Umbilical cord (tissue), 2 donors: ENCODE results near the gene SPSB1. TPM values are rescaled to one million over a fixed set of nuclear protein-coding genes. Genes with fewer than 3 reads are reported as not detected.
A peak's percentile ranks its signal among the peaks of the same experiment; 100 is the strongest.

ENCODE experiments used
- DNase-seq: peaks from one replicate; pipeline ENCODE4 v3.0.0-alpha.2; 2015; ENCODE audit warnings: low spot score
- total RNA-seq: library from RNA; depleted of rRNA; stranded (reverse); fragments of >200 nt; gene quantifications from one replicate; pipeline ENCODE4 v1.2.3, GENCODE V29; 2014; ENCODE audit warnings: low replicate concordance; ENCODE audit not compliant: insufficient read depth

The SPSB1 gene
- total RNA-seq, 1 donor from 2014 or later, result 43.3 TPM

DNA sequence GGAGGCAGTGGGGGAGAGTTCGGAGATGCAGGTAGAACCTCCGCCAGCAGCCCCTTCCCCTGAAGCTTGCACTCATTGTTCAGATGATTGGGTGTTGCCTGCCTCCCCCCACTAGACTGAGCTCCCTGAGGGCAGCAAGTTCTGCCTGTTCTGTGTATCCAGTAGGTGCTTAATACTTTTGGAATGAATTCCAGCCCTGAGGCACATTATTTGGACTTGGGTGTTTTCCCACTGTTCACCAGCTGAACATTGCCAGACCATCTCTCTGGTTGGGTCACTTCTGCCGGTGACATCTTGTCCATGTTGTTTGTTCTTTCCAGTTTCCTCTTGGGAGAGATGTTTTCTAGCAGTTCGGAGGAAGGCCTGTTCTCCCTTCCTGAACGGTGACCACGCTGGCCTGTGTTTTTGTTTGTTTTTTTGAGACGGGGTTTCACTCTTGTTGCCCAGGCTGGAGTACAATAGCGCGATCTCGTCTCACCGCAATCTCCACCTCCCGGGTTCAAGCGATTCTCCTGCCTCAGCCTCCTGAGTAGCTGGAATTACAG lies 48.7 kb downstream of the SPSB1 start:
- DNase-seq, result no peak

DNA sequence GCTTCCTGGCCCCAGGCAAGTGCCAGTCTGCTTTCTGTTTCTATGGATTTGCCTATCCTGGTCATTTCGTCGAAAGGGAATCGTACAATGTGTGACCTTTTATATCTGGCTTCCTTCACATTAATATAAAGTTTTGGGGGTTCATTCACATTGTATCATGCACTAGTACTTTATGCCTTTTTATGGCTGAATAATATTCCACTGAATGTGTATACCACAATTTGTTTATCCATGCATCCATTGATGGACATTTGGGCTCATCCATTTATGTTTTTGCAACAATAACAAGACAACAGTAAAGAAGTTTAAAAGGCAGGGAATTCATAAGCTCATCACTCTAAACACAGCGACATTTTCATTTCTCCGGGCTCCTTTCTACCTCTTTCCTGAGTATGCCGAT lies 50.6 kb downstream of the SPSB1 start:
- no peak for DNase-seq

DNA sequence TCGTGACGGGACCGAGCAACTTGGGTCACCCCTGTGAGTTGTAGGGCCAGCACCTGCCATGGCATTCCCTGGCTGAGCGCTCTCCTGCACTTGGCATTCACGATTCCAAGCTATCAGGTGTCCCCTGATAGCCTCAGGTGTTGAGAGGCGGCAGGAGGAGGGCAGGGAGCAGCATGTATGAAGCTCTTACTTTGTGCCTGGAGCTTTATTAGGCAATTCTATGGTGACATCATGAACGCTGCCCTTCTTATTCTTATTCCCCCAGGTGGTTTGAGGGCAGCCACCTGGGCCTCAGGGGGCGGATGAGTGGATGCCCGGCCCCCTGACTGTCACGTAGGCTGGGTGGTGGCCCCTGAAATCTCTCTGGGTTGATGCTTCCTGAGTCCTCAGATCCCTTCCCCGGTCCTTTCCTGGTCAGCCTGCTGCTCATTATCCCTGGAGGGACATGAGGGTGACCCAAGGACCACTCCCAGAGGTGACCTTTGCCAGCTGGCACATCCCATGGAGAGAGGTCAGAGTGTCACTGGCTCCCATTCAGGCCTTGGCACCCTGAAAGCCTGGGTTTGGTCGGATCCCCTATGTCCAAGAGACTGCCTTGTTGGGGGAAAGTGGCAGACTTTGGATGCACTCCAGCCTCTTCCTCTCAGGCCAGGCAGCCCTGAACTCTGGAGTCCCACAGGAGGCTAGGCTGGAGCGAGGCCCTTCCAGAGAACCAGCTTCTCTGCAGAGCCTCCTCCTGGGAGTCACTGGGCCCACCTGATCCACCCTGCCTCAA lies 51.9 kb downstream of the SPSB1 start:
- no peak for DNase-seq

DNA sequence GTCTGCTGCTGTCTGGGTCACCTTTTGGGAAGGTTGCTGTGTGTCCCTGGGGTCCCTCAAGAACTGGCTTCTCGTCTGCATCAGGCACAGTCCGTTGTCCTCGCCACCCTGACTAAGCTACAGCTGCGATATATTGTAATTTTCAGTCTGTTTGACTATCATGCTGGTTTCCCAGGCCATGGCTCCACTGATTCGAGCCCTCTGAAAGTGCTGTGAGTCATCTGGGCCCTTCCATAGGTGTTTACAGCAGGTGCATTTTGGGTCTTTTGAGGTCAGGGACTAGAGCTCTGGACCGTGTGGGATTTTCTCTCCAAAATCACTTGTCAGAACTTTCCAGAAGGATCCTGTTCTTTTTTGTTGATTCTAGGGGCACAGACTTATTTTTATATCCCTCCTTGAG lies 52.8 kb downstream of the SPSB1 start:
- no peak for DNase-seq

DNA sequence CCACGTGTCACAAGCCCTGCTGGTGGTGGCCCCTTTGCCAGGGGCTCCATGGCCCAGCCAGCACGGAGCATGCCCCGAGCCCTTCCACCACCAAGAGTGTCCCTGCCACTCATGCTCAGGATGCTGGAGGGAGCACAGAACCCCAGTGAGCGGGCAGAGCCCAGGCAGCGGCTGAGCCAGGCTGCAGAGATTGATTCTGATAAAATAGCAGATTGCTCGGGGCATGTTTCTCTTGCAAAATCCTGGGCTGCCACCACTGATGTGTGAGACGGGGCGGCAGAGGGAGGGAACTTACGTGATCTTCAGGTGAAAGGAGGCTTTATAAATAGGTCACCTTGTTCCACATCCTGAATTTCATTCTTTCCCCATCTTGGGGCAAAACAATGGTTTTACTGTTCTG lies 53.2 kb downstream of the SPSB1 start:
- no peak for DNase-seq

DNA sequence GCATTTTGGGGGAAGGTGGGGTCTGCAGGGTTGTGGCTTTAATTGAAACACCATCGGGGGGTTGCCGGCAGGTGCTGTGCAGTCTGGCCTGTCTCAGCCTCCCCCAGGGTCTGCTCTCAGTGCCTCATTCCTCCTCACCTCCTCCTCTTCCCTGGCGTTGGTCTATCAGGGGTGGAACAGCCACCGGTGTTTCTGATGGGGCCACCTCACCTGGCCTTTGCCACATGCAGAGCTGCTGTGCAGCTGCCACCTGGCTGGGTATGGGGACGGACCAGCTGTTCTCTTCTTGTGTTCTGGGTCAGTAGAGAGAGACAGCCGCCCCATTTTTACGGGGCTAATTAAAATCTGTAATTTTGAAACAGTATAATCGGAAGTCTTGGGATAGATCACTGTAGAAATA lies 53.9 kb downstream of the SPSB1 start:
- DNase-seq, result no peak

DNA sequence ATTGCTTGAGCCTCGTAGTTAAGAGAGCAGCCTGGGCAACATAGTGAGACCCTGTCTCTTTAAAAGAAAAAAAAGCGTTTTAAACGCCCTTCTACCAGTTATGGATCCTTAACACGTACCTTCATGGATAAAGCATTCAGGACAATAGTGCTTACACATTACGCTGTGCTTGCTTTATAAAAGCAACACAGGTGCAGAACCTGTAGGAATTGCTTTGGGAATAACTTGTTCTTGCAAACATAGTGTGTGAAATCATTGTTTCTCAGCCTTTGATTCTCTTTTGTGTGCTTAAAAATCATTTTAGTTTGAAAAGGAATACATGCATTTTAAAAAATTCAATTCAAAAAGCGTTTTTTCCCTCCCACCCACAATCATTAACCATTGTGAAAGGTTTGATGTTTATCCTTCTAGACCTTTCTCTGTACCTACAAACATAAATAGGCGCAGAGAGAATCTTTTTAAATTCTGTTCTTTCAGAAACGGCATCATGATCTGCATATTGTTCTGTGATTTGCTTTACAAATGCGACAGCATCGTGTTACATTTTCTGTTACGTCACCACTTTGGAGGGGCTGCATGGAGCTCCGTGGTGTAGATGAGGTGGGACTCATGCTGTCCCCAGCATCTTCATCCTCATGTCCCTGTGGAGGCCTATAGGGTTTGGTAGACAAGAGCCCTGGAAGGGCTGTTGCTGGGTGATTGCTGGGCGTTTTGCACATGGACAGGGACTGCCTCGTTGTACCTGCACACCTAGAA lies 54.6 kb downstream of the SPSB1 start:
- DNase-seq, result no peak

DNA sequence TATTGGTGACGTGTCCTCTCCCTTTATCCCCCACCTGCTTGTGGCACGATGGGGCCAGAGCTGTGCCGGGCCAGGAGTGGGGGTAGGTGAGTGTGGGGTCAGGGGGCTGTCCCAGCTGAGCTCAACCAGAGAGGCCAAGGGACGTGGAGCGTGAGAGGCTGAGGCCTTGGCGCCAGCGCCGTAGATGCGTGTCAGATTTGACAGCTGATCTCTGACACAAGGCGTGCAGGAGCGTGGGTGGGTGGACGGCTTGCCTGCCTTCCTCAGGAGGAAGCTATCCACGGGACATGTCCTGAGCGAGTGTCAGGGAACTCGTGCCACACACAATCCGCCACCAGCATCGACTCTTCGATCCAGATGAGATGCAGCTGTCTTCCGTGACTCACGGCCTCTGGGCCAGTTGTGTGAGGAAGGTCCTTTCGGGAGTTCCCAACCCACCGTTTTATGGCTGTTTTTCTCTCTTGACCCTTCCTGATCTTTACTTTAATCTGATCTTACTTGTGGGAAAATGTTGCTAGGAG lies 56.7 kb downstream of the SPSB1 start:
- no peak for DNase-seq

DNA sequence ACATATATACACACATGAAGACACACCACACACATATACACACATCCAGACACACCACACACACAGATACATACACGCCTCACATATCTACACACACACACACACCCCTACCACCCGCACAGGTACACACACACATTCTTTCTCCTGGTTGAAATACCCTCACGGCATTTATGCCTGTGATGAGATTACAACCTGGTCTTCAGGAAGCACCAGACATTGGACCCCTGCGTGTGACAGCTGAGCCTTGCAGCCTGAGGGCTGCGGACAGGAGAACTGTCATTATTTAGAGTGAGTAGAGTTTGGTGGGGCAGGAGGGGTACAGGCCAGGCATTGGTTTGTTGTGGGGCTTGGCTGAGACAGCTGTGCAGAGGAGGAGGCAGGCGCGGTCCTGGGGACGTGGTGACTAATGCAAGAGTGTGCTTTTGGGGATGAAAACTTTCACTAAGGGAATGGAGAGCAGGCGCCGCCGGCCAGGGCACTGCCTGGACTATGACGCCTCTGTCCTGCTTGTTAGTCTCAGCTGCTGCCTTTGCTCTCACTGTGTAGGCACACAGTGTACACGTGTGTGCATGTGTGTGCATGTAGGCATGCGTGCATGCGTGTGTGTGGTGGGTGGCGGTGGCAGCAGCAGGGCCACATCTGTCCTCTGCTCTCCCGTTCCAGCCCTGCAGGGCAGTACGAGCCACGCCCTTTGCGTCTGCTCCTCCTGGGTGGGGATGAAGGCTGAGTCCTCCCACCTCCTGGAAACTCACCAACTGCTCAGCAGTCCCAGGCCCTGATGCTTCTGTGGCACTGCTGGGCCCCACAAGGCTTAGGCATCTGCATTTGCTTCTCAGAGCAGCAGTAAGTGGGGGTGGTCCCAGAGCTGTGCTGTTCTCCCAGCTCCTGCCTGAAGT lies 57.6 kb downstream of the SPSB1 start:
- peak; percentile 87 for DNase-seq

DNA sequence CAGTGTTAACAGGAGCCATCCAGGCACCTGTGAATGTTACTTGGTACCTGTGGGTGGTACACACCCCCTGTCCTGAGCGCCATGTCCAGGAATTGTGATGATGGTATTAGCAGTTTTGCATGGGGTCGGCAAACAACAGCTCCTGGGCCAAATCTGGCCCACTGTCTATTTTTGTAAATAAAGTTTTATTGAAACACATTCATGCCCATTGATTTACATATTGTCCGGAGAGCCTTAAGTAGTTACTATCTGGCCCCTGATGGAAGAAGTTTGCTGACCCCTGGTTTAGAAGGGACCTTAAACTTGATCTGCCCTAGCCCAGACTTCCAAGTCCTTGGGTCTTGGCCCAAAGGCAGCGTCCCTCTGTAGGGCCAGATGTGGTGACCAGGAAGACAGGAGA lies 58.3 kb downstream of the SPSB1 start:
- no peak for DNase-seq

DNA sequence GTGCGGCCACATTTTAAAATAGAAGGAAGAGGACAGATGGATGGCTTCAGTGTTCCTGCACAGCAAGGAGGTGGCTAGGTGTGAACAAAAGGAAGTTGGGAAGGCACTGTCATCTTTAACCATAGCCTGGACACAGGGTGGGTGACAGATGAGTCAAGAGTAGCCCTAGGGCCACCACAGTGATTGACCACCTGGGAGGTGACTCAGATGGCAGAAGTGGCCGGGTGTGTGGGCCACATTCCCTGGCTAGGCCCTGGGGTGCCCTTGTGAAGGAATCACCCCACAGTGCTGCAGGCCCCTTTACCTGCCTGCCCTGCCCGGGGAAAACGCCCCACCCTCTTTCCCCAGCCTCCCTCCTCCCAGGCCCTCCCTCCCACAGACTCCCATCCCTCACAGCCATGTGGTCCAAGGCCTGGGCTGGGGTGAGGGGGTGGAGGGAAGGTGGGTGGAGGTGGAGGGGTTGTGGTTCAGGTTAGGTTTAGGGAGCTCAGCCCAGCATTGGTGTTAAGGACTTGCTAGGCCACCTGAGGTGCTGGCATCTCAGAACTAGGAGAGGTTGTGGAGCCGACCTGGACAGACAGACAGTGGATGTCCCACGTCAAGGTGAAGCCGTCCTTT lies 59.1 kb downstream of the SPSB1 start:
- DNase-seq, result no peak

DNA sequence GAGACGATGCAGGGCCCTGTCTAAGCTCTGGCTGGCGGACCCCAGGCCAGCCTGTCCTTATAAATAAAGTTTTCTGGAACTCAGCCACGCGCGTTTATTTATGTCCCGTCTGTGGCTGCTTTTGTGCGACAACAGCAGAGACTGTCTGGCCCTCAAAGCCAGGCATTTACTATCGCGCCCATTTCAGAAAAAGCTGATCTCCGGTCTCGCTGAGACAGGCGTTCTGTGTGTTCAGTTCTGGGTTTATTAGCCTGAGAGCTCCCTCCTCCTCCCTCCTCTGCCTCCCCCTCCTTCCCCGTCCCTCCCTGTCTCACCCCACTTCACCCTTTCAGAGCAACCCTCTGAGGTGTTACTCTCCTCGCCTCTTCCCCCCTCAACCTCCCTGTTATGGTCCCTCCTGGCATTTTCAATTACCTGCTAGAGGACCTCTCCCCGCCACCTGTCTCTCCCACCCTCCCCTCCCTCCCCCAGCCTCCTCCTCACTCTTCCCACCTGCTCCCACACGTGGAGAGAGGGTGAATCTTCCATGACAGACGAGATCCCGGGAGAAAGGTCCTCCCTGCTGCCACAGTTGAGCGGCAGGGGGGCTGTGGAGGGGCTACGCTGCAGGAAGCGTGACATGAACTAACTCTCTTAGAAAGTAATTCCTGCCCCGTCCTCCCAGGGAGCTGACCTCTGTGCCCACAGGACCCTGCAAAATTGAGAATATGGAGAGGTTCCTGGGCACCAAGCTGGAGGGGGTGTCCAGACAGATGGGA lies 59.9 kb downstream of the SPSB1 start:
- peak; percentile 77 for DNase-seq

DNA sequence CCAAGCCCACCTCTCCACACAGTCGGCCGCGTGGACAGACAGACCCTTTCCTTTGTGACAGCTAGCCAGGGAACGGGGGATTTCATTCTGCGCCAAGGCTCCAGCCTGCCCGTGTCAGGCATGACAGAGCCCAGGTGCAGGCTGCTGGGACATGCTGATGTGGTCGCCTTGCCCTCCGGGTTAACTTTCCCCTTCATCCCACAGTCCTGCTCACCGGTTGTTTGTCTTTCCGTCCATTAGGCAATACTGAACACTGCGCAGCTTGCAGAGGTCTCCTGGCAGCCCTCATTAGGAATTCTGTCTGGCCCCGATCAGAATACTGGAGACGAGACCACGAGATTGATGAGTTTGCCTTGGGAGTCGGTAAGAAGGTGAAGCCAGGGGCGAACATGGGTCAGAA lies 62.8 kb downstream of the SPSB1 start:
- no peak for DNase-seq

DNA sequence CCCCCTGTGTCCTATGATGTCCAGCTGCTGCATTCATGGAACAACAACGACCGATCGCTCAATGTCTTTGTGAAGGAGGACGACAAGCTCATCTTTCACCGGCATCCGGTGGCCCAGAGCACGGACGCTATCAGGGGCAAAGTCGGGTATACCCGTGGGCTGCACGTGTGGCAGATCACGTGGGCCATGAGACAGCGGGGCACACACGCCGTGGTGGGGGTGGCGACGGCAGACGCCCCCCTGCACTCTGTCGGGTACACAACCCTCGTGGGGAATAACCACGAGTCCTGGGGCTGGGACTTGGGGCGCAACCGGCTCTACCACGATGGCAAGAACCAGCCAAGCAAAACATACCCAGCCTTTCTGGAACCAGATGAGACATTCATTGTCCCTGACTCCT lies 63.3 kb downstream of the SPSB1 start:
- DNase-seq, result no peak

DNA sequence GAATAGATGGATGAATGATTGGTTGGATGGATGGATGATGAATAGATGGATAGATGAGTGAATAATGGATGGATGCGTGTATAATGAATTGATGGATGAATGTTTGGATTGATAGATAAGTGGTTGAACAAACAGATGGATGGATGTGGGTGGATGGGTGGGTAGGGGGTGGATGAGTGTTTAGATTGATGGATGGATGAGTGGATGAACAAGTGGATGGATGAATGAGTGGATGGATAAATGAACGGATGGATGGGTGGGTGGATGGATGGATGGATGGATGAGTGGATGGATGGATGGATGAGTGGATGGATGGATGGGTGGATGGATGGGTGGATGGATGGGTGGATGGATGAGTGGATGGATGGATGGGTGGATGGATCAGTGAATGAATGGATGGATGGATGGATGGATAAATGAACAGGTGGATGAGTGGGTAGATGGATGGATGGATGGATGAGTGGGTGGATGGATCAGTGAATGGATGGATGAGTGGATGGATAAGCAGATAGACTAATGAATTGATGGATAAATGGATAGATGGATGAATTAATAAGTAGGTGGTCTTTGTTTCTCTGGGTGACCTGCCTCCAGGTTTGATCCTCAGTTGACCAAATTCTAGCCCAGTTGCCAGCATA lies 64.3 kb downstream of the SPSB1 start:
- no peak for DNase-seq

DNA sequence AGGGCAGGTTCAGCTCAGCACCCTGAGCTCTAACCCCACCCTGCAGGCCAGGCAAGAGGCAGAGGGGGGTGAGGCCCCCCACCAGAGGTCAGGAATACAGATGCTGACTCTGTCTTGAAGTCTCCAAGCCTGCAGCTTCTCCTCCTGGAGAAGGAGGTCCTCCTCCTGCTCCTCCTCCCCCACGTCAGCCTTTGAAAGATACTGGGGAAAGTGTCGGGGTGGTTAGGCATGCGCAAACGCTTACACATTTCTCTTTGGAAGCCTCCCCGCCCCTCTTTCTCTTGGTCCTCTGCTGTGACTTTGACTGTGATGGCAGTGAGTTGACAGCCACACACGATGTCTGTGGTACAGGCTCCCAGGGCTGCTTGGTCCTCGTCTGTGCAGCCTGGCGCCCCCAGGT lies 65.3 kb downstream of the SPSB1 start:
- no peak for DNase-seq

DNA sequence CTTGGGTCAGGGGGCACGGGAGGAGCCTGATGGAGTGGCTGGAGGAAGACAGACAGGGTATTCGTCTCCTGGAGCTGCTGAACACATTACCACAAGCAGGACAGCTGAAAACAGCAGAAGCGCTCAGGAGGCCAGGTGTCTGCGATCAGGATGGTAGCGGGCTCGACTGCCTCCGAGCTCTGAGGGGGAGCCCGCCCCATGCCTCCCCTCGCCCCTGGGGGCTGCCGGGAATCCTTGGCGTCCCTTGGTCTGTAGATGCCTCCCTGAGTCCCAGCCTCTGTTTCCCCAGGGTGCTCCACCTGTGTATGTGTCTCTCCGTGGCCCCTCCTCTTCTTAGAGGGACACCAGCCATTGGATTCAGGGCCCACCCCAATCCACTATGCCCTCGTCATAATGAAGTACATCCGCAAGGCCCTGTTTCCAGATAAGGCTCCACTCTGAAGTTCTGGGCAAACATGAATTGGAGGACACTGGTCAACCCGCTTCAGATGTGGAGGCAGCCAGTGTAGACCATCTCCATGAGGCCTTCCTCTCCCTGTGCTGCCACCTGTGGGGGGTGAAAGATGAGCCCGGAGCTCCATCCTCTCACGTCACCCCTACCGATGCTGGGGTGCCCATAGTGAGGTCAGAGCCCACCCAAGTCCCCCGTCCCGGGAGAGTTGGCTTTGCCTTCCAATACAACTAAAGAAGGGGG lies 67.8 kb downstream of the SPSB1 start:
- DNase-seq, result no peak

DNA sequence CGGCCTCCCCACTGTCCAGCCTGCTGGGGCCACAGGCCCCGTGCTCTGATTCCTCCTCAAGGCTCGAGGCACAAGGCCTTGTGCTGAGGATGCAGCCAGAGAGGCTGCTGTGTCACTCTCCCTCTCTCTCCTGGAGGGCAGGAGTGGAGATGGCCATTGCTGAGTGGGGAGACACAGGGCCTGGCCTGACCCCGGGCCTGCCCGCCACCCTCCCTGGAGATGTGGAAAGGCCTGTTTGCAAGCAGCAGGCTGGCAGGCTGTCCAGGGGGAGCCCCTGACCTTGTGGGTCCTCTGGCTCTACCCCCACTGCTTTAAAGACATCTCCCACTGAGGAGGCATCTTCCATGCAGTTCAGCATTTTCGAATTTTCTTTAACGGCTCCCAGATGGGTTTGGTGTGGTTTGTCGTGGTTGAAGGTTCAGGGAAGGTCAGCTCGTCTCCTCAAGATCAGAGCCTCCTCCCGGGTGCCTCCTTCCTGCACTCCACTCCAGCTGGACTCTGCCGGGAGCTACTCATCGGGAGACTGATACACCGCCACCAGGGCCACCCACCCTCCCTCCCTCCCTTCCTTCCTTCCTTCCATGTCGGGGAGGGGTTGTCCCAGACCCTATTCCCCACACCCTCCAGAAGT lies 69.1 kb downstream of the SPSB1 start:
- DNase-seq, result no peak

DNA sequence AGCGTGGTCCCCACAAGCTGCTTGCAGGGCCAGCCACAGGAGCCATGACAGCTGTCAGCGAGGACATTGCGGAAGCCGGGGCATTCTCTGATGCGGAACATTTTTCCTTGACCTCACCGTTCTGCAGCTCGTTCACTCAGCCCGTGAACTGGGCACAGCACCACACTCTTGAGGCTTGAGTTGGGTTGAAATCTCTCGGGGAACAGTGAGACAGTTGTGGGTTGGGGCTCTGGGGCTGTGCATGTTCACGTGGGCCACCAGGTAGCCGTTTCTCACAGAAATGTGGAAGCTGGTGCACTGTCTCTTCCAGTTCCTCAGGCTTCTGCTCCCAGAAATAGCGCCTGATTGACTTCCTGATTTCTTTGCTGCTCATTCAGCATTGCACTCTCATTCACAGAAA lies 69.8 kb downstream of the SPSB1 start:
- DNase-seq, result no peak
